Fibroblast of skin of right quadriceps (primary cell): ENCODE measurements around the gene ATP5F1C.
"Not testable (repeated sequence)": the region's sequence is repeated elsewhere in the genome, so short reads cannot be mapped to it uniquely, and the experiment has no call there.

ENCODE experiments used
- DNase-seq: peaks from one replicate; pipeline ENCODE4 v3.0.0-alpha.2; 2013

ATP5F1C gene

GRCh38 chr10:7787857-7788638 is at the start of gene ATP5F1C, which contains the start of gene KIN:
ATP5F1C (plus strand) TSS chr10:7788177; CDS start chr10:7788208, 31 bp downstream.
KIN (minus strand) TSS chr10:7787993; CDS start chr10:7787933, 60 bp downstream.
- DNase-seq, result peak; percentile 96

GRCh38 chr10:7738536-7739407 is 49.2 kb upstream of the ATP5F1C start:
- no peak for DNase-seq

- no peak for DNase-seq
Measured at GRCh38 chr10:7744307-7744706, 43.7 kb upstream of the ATP5F1C start.

GRCh38 chr10:7748637-7749036 is 39.3 kb upstream of the ATP5F1C start:
- peak; percentile 2 for DNase-seq

- DNase-seq, result no peak
Measured at GRCh38 chr10:7750222-7750621, 37.8 kb upstream of the ATP5F1C start.

- no peak for DNase-seq
Measured at GRCh38 chr10:7752251-7752650, 35.7 kb upstream of the ATP5F1C start.

GRCh38 chr10:7755103-7755502 is 32.9 kb upstream of the ATP5F1C start:
- DNase-seq, result no peak

GRCh38 chr10:7756360-7756992 is 31.5 kb upstream of the ATP5F1C start:
- peak; percentile 4 for DNase-seq

- no peak for DNase-seq
Measured at GRCh38 chr10:7763929-7764328, 24.0 kb upstream of the ATP5F1C start.

- no peak for DNase-seq
Measured at GRCh38 chr10:7766241-7766640, 21.7 kb upstream of the ATP5F1C start.

- peak; percentile 21 for DNase-seq
Measured at GRCh38 chr10:7767209-7767608, 20.8 kb upstream of the ATP5F1C start.

- DNase-seq, result no peak
Measured at GRCh38 chr10:7768417-7768816, 19.6 kb upstream of the ATP5F1C start.

GRCh38 chr10:7773845-7774801 is 13.9 kb upstream of the ATP5F1C start:
- DNase-seq, result no peak

GRCh38 chr10:7776777-7777176 is 11.2 kb upstream of the ATP5F1C start:
- DNase-seq, result no peak

- DNase-seq, result not testable (repeated sequence)
Measured at GRCh38 chr10:7782194-7782593, 5.8 kb upstream of the ATP5F1C start.

- DNase-seq, result no peak
Measured at GRCh38 chr10:7786430-7786829, 1.5 kb upstream of the ATP5F1C start.

GRCh38 chr10:7787150-7787856 is 674 bp upstream of the ATP5F1C start:
- no peak for DNase-seq

- DNase-seq, result peak; percentile 20
Measured at GRCh38 chr10:7788639-7789286, 786 bp downstream of the ATP5F1C start.

- DNase-seq, result no peak
Measured at GRCh38 chr10:7789390-7789789, 1.4 kb downstream of the ATP5F1C start.

GRCh38 chr10:7792541-7792940 is 4.6 kb downstream of the ATP5F1C start:
- no peak for DNase-seq
